Endothelial cell (in vitro differentiated cells): ENCODE data around the gene REXO4. TPM values are rescaled to one million over a fixed set of nuclear protein-coding genes. Genes with fewer than 3 reads are reported as not detected.

Experiments used
- DNase-seq: peaks from one replicate; pipeline ENCODE4 v3.0.0; 2021; ENCODE audit warnings: low spot score
- H3K27ac Mint-ChIP-seq: one replicate; pipeline ENCODE4 v1.8.0; 2021; ENCODE audit warnings: mixed read lengths, inconsistent platforms; ENCODE audit not compliant: unreplicated experiment
- H3K27me3 Mint-ChIP-seq: one replicate; pipeline ENCODE4 v1.8.0; 2021; ENCODE audit warnings: mild to moderate bottlenecking, moderate library complexity, mixed read lengths, inconsistent platforms; ENCODE audit not compliant: unreplicated experiment
- H3K36me3 Mint-ChIP-seq: one replicate; pipeline ENCODE4 v1.8.0; 2021; ENCODE audit warnings: mild to moderate bottlenecking, low read depth, mixed read lengths, inconsistent platforms; ENCODE audit not compliant: unreplicated experiment
- H3K4me1 Mint-ChIP-seq: one replicate; pipeline ENCODE4 v1.8.0; 2021; ENCODE audit warnings: mild to moderate bottlenecking, mixed read lengths, inconsistent platforms; ENCODE audit not compliant: unreplicated experiment
- H3K4me3 Mint-ChIP-seq: one replicate; pipeline ENCODE4 v1.8.0; 2021; ENCODE audit warnings: mild to moderate bottlenecking, mixed read lengths, inconsistent platforms; ENCODE audit not compliant: unreplicated experiment
- H3K9me3 Mint-ChIP-seq: one replicate; pipeline ENCODE4 v1.8.0; 2021; ENCODE audit warnings: mixed read lengths, inconsistent platforms; ENCODE audit not compliant: unreplicated experiment
- total RNA-seq: library from RNA; stranded (reverse); fragmentation: NEBNext Ultra II Directional; extraction: Animal tissue kit (Norgen Biotek cat#: 25700); gene quantifications from one replicate; pipeline ENCODE4 v1.2.1, GENCODE V29; 2021; ENCODE audit not compliant: unreplicated experiment
- TF ChIP-seq, protein P1 (sequence below): fragments of 200-600 bp; sonication (generic); IDR thresholded peaks from one replicate; pipeline ENCODE4 v1.5.0; 2021; ENCODE audit warnings: antibody characterized with exemption; ENCODE audit not compliant: unreplicated experiment

Gene REXO4
- total RNA-seq, 1 donor from 2014 or later, result 30.9 TPM

DNA sequence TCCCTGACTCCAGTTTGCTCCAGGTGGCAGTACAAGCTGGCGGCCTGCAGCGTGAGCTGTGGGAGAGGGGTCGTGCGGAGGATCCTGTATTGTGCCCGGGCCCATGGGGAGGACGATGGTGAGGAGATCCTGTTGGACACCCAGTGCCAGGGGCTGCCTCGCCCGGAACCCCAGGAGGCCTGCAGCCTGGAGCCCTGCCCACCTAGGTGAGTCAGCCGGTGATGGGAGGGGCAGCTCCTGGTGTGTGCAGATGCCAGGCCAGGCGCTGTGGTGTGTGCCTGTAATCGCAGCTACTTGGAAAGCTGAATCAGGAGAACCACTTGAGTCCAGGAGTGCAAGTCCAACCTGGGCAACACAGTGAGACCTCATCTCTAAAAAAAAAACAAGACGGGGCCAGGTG lies 31.9 kb upstream of the REXO4 start:
- DNase-seq, result no peak
- H3K27ac Mint-ChIP-seq, result no peak overlapping the region
- H3K36me3 Mint-ChIP-seq, result no peaks in the 10 kb centered on the region
- H3K9me3 Mint-ChIP-seq, result no peaks in the 10 kb centered on the region
- no peaks in the 10 kb centered on the region for H3K4me1 Mint-ChIP-seq
- peaks cover 10% of the 10 kb centered on the region for H3K27me3 Mint-ChIP-seq
- no peak overlapping the region for H3K4me3 Mint-ChIP-seq
- TF ChIP-seq, protein P1, sequence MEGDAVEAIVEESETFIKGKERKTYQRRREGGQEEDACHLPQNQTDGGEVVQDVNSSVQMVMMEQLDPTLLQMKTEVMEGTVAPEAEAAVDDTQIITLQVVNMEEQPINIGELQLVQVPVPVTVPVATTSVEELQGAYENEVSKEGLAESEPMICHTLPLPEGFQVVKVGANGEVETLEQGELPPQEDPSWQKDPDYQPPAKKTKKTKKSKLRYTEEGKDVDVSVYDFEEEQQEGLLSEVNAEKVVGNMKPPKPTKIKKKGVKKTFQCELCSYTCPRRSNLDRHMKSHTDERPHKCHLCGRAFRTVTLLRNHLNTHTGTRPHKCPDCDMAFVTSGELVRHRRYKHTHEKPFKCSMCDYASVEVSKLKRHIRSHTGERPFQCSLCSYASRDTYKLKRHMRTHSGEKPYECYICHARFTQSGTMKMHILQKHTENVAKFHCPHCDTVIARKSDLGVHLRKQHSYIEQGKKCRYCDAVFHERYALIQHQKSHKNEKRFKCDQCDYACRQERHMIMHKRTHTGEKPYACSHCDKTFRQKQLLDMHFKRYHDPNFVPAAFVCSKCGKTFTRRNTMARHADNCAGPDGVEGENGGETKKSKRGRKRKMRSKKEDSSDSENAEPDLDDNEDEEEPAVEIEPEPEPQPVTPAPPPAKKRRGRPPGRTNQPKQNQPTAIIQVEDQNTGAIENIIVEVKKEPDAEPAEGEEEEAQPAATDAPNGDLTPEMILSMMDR, result no peak

DNA sequence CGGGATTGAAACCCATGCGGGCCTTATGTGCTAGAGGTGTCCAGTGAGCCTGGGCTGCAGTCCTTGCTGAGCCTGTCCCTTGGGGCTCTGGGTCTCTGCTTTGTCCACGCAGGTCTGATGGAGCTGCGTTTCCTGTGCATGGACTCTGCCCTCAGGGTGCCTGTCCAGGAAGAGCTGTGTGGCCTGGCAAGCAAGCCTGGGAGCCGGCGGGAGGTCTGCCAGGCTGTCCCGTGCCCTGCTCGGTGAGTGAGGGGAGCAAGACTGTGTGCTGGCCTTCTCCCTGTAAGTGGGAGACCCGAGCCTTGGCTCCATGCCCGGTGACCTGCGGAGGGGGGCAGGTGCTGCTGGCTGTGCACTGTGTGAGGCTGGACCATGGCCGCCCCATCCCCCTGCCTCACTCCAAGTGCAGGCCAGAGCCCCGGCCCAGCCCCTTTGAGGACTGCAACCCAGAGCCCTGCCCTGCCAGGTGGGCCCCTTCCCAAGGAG lies 30.7 kb upstream of the REXO4 start:
- Mint-ChIP-seq H3K4me1 (no peaks in the 10 kb centered on the region), H3K9me3 (no peaks in the 10 kb centered on the region), H3K36me3 (no peaks in the 10 kb centered on the region)

DNA sequence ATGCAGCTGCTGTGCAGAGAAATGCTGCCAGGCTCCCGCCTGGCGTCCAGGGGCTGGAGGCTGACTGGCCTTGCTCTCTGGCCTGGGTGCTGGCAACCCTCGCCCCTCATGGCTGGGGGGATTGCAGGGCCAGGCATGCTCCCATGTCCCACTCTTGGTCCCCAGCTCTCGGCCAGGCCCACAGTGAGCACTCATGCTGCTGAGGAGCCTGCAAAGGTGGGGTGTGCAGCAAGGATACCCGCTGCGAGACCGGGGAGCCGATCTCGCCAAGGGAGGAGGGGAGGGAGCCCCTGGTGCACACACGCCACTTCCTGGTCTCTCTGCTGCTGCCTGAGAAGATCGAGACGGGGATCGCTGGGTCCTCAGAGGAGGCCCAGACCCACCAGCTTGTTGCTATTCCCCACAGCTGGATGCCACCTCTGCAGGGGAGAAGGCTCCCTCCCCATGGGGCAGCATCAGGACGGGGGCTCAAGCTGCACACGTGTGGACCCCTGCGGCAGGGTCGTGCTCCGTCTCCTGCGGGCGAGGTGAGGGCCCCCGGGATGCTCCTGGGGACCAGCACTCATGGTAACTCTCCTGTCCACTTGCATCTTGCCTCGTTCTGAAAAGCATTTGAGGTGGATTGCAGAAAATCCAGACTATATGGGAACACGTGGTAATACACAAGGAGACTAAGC lies 27.6 kb upstream of the REXO4 start:
- Mint-ChIP-seq H3K9me3 (no peaks in the 10 kb centered on the region), H3K27me3 (peaks cover 13% of the 10 kb centered on the region), H3K36me3 (no peaks in the 10 kb centered on the region), H3K4me3 (no peak overlapping the region), H3K4me1 (no peaks in the 10 kb centered on the region), H3K27ac (no peak overlapping the region)
- TF ChIP-seq, protein P1, result no peak
- no peak for DNase-seq

More for the DNA sequence above, 30.7 kb upstream of the REXO4 start:
- DNase-seq, result no peak
- peaks cover 9% of the 10 kb centered on the region for H3K27me3 Mint-ChIP-seq
- TF ChIP-seq, protein P1, result no peak
- H3K27ac Mint-ChIP-seq, result no peak overlapping the region
- no peak overlapping the region for H3K4me3 Mint-ChIP-seq

DNA sequence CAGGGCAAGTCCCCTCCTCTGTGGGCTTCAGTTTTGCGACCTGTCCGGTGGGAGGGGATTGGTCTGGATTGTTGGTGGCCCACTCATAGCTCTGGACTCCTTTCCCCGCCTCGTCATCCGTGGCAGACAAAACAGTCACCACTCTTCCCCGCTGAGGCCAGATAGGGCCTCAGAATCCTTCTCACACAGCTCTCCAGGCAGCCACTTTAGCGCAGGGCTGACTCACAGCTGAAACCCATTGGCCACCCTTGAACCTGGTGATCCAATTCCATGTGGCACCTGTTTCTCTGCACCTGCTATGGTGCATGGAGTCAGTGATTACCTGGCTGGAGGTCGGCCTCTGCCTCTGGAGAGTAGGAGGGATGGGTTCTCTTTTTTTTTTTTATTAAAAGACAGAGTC lies 26.2 kb upstream of the REXO4 start:
- H3K27ac Mint-ChIP-seq, result no peak overlapping the region
- H3K36me3 Mint-ChIP-seq, result no peaks in the 10 kb centered on the region
- H3K27me3 Mint-ChIP-seq, result peaks cover 13% of the 10 kb centered on the region
- no peaks in the 10 kb centered on the region for H3K4me1 Mint-ChIP-seq
- no peaks in the 10 kb centered on the region for H3K9me3 Mint-ChIP-seq
- DNase-seq, result no peak
- TF ChIP-seq, protein P1, result no peak
- no peak overlapping the region for H3K4me3 Mint-ChIP-seq

DNA sequence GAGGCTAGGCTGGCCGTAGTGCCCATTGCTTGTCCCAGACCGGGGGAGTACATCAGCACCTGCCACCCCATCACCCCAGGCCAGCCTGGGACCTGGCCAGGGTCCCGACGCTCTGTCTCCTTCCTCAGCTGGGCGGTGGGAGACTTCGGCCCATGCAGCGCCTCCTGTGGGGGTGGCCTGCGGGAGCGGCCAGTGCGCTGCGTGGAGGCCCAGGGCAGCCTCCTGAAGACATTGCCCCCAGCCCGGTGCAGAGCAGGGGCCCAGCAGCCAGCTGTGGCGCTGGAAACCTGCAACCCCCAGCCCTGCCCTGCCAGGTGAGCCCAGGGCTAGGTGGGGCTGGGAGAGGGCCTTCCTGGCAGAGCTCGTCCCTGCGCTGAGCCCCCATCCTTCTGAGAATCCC lies 25.4 kb upstream of the REXO4 start:
- H3K4me1 Mint-ChIP-seq, result no peaks in the 10 kb centered on the region
- H3K36me3 Mint-ChIP-seq, result no peaks in the 10 kb centered on the region
- H3K27ac Mint-ChIP-seq, result no peak overlapping the region
- TF ChIP-seq, protein P1, result no peak
- no peaks in the 10 kb centered on the region for H3K9me3 Mint-ChIP-seq
- no peak for DNase-seq
- H3K27me3 Mint-ChIP-seq, result peaks cover 13% of the 10 kb centered on the region
- H3K4me3 Mint-ChIP-seq, result no peak overlapping the region
